Iris pigment epithelial cell (primary cell): Measurements from ENCODE around the gene SIPA1L3.

Experiments
- DNase-seq: peaks from one replicate; pipeline ENCODE4 v3.0.0-alpha.2; 2011; ENCODE audit warnings: low read depth

The SIPA1L3 gene

DNA sequence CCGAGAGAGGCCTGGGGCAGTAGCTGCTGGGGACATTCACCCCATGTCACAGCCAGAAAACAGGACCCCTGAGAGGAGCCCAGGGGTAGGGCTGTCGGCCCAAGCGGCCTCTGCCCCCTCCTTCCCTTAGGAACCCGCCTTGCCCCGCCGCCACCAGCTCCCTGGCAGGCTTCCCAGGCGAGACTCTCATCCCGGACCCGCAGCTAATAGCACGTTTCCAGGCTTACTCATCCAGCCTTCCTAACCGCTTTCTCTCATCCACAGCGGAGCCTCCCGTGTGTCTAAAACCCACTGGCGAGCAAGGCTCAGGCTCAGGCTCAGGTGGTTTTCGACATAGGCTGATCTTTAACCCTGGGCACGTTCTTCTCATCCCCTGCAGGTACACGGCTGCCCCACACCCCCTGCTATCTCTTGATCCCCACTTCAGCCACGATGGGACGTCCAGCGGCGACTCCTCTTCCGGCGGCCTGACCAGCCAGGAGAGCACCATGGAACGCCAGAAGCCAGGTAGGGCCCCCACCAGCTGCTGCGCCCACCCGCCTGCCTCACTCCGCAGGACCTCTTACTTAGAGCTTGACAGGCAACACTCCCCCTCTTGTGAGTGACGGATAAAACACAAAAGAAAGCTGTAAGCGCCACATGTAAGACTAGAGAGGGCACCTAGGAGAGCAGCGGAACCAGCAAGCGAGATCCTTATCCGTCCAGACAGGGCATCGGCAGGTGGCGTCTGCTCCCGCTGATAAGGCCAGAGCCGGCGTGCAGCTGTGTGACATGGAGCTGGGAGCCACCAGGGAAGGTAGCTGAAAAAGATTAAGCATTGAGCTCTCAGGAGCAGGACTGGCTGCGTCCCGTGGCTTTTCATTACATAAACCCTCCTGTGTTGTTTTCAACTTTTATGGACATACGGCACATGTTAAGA lies 245.7 kb downstream of the SIPA1L3 start:
- DNase-seq, result peak; percentile 48

DNA sequence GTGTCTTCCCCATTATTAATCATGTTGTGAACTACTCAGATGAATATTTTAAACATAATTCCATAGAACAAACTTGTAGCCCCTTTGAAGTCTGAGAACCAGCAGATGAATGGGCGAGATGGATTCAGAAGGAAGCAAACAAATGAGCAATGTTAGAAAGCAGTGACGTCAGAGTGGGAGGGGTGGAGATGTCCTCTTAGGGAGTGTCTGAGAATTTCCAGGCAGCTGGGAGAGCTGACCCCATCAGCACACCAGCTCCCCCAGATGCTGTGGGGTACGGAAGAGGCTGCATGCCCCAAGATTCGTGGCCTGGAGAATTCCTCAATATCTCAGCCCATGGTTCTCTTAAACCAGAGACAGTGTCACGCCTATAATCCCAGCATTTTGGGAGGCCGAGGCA lies 248.4 kb downstream of the SIPA1L3 start:
- peak; percentile 63 for DNase-seq

DNA sequence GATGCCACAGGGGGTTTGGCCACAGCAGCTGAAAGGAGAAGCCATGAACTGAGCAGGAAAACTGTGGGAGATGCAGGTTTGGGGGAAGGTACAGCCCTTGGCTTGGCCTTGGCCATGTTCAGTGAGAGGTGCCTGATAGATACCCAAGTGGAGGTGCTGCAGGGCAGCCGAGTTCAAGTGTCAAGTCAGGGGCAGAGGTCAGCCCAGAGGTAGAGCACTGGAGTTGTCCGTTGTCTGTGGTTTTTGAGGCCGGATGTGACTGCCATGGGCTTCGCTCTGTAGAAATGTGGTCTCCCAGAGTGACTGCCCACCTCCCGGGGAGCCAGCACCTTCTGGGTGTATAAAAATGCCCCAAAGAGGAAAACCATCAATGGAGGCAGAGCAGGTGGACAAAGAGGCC lies 251.7 kb downstream of the SIPA1L3 start:
- DNase-seq, result no peak

DNA sequence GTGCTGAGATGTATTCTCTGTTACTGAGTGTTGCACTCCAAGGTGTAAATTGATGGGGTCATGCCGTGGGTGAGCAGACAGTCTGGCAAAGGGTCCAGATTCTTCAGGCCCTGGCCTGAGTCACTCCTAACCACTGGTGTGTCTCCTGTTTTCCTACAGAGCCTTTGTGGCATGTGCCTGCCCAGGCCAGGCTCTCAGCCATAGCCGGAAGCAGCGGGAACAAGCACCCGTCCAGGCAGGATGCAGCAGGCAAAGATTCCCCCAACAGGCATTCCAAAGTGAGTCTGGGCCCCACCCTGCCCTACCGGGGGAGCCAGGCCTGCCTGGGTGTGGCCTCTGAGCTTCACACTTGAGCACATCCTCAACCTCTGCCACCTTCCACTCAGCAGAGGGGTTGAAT lies 255.1 kb downstream of the SIPA1L3 start:
- DNase-seq, result no peak

DNA sequence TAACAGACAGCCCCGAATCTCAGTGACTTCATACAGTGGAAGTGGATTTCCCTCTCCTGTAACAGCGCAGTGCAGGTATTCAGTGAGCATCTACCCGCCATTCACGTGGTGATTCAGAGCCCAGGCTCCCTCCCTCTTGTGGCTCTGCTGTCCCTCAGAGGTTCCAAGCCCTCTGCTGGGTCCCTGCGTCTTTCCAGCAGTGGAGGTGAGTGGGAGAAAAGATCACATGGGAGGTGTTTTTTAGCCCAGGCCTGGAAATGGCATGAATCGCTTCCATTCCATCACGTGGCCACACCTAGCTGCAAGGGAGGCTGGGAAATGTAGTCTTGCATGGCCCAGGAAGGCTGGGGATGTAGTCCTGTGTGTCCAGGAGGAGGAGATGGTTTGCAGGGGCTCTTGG lies 255.6 kb downstream of the SIPA1L3 start:
- no peak for DNase-seq

DNA sequence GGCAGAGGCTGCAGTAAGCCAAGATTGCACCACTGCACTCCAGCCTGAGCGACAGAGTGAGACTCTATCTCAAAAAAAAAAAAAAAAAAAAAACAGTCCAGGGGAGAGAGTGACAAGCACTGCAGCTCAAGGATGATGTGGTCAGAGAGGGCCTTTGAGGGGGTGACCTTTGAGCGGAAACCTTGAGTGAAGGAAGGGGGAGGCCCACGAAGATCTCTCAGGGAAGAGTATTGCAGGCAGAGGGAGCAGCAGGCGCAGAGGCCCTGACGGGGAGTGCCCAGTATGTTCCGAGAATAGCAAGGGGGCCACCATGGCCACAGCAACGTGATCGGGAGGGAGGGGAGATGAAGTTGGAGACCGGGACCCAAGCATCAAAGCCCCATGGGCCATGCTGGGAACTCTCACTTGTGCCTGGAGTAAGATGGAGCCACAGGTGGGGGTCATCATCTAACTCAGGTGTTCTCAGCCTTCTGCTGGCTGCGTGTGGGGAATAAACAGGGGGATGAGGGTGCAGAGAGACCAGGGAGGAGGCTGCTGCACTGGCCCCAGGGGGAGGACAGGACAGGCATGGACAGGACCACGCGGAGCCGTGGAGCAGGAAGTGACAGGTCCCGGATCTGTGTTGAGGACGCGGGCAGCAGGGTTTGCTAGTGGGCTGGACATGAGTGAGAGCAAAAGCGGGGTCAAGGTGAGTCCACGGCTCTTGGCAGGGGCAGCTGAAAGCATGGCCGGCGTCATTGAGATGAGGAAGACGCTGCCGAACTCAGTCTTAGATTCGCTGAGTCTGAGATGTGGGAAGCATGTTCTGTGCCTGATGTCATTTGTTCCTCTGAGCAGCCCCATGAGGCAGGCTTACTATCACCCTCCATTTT lies 256.6 kb downstream of the SIPA1L3 start:
- DNase-seq, result no peak

DNA sequence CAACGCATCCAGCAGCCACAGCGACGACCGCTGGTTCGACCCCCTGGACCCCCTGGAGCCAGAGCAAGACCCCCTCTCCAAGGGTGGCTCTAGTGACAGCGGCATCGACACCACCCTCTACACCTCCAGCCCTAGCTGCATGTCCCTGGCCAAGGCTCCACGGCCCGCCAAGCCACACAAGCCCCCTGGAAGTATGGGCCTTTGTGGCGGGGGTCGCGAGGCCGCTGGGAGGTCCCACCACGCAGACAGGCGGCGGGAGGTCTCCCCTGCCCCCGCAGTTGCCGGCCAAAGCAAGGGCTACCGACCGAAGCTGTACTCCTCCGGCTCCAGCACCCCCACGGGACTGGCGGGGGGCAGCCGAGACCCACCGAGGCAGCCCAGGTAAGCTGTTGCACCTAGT lies 257.5 kb downstream of the SIPA1L3 start:
- no peak for DNase-seq

DNA sequence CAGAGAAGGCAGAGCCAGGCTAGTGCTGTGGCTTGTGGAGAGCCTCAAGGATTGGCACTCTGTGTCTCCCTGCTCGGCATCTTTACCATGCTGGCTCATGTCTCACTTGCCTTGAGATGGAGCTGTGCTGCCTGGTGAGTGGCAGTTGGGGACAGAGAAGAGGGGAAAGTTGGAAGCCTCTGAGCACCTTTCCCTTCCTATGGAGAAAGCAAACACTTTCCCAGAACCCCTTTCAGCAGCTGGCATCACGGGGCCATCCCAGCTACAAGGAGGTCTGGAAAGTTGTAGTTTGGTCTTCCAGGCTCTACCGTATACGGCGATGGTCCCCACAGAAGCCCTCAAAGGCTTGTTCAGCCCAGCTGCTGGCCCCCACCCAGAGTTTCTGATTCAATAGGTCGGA lies 258.3 kb downstream of the SIPA1L3 start:
- no peak for DNase-seq

DNA sequence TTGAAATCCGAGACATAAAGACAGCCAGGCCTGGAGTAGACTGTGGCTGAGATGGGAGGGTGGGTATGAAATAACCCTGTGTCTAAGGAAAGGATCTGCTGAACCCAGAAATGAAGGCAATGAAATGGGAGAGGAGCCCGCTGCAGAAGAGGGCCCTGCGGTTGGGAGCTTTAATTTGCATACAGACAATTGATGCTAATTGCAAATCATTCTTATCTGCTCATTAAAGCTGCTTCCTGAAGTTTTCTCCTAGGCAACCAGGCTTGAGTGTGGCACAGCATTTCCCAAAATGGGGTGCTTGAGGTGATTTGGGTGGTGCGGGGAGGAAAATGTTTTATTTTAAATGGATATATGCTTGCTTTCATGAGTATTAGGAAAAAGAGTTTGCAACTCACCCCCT lies 261.6 kb downstream of the SIPA1L3 start:
- DNase-seq, result no peak

DNA sequence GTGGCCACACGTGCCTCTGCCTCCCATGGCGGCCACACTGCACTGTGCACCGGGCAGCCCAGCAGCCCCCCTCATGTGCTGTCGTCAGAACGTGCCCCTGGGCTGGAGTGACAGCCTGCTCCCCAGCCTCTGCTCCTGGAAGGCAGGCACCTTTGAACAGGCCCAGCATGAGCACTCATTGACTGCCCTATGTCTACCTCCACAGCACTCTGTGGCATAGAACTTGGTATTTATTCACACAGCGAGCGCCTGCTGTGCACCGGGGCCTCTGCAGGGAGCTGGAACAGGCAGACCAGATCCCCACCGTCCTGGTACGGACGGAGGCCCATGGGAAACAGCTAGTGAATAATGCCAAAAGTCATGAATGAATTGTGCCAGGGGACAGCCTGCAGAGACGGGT lies 263.3 kb downstream of the SIPA1L3 start:
- DNase-seq, result no peak

DNA sequence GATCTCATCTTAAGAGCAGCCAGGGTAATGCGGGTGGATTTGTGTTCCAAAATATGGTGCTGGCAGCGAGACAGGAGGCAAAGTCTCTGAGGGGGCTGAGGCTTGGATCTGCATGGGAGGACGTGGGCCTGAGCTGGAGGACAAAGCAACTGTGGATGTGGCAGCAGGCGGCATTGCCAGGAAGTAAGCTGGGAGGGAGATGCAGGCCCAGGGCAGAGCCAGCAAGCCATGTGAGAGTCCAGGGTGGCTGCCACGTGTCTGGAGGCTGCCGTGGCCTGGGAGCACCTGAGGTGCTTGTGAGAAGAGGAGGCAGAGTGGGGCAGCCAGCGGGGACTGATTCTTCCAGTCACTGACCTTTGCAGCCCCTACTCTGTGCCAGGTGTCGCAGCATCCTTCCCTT lies 265.0 kb downstream of the SIPA1L3 start:
- no peak for DNase-seq

DNA sequence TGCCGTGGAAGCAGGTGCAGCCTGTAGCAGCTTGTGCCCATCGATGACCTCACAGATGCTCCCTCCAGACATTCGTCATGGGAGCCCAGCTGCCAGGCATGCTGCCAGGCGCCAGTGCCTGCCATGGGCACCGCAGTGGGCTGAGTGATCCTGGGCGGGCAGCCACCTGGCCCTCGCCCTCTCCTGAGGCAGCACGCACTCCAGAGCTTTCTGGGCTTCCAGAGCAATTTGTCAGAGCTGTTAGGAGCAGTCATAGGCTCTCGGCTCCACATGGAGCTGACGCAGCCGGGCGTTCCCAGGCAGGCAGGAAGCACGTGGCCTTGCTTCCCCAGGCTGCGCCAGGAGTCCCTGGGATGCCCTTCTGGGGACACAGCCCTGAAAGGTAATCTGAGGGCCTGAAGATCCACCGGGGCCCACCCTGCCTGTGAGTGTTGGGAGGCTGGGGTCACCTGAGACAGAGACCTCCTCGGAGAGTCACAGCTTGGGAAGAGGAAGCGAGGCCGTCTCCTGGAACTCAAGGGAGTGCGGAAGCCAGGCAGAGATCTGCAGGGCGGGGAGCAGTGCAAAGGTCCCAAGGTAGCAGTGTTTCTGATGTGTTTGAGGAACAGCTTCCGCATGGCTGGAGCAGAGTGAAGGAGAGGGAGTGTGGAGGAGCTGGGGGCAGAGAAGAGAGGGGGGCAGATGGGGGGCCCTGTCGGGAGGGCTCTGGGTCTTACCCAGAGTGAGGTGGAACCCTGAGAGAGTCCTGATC lies 266.5 kb downstream of the SIPA1L3 start:
- no peak for DNase-seq

DNA sequence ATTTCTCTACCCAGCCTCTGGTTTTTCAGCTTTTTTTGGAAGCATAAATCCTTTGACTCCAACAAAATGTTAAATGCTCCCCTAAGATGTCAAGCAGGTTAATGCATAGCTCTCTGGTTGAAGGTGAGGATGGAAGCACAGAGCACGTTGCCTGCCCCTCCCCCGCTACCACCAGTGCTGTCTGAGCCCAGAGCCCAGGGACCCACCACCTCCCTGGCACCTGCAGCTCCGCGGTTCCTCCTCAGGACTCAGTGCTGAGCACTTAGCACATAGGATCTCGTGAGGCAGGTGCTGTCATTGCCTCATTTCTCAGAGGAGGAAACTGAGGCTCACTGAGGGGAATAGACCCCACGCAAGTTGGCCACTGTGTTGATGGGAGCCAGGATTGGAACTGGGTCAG lies 268.4 kb downstream of the SIPA1L3 start:
- no peak for DNase-seq

DNA sequence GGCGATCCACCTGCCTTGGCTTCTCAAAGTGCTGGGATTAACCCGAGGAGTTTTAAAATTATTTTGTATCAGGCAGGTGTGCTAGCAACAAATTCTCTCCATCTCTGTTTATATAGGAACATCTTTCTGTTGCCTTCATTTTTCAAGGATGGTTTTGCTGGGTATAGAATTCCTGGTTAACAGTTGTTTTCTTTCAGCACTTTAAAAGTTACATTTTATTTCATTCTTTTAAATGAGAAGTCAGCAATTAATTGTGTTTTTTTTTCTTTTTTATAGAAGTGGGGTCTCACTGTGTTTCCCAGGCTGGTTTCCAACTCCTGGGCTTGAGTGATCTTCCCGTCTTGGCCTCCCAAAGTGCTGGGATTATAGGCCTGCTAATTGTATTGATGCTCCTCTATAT lies 273.1 kb downstream of the SIPA1L3 start:
- DNase-seq, result no peak

DNA sequence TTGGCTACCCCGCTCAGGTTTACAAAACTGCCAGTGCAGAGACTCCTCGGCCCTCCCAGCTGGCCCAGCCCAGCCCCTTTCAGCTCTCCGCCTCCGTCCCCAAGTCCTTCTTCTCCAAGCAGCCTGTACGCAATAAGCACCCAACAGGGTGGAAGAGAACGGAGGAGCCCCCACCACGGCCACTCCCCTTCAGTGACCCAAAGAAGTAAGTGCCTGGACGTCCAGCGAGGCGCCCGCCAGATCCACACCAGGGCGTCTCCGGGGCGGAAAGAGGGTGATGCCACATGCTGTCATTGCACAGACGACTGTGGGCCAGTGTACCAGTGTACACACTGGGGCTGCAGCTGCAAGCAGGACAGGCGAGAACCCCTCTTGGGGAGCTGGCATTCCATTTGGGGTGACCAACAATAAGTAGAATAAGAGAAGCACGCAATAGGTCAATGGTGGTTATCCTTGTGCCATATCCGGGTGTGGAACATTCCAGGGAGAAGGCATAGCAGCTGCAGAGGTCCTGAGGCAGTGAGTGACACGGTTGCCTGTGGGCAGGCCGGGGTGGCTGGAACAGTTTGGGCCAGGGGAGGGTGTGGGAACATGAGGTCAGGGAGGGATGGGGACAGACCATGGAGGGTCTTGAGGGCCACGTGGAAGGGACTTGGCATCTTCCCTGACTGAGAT lies 275.7 kb downstream of the SIPA1L3 start:
- DNase-seq, result no peak

DNA sequence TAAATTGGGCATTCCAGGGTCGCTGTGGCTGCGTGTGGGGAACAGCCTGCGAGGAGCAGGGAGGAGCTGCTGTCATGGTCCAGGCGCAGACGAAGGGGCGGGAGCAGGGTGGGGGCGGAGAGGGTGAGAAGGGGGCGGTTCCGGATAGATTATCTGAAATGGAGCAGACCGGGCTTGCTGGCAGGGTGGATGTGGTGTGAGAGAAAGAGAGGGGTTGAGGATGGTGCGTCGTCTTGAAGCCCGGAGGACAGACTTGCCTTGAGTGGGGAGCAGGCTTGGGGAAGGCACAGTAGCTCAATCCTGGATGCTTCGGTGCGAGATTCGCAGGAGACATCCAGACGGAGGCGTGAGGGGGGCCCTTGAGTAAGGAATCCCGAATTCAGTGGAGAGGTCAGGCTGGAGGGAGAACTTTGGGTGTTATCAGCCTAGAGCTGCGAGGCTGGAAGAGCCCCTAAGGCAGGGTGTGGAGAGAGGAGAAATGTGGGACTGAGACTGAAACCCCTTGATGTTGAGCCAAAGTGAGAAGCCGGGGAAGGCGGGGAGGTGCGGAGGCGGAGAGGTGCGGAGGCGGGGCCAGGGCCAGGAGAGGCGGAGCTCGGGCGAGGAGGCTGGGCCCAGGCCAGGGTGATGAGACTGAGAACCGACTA lies 276.4 kb downstream of the SIPA1L3 start:
- peak; percentile 42 for DNase-seq

DNA sequence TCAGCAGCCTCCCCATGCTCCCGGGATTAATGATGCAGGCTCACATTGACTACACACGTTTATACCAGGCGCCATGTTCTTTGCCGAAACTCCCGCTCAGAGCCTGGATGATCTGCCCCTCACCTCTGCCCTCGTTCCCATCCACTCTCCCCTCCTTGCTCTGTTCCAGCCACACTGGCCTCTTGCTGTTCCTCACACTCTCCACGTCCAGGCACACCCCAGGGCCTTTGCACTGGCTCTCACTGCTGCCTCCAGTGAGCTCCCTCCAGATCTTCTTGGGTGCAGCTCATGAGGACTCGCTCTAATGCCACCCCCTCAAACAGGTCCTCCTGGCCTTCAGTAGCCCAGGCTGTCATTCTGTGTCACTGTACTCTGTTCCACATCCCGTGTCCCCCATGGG lies 277.8 kb downstream of the SIPA1L3 start:
- no peak for DNase-seq

DNA sequence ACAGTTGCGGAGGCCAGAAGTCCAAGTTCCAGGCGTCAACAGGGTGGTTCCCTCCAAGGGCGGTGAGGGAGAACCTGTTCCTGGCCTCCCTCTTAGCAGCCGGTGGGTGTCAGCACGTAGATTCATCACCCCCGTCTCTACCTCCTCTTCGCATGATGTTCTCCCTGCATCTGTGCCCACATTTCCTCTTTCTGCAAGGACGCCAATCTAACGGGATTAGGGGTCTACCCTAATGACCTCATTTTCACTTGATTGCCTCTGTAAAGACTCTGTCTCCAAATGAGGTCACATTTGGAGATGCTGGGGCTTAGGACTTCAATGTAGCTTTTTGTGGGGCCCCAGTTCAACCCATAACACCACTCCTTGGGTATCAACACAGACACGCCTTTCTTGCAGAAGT lies 278.6 kb downstream of the SIPA1L3 start:
- DNase-seq, result no peak

DNA sequence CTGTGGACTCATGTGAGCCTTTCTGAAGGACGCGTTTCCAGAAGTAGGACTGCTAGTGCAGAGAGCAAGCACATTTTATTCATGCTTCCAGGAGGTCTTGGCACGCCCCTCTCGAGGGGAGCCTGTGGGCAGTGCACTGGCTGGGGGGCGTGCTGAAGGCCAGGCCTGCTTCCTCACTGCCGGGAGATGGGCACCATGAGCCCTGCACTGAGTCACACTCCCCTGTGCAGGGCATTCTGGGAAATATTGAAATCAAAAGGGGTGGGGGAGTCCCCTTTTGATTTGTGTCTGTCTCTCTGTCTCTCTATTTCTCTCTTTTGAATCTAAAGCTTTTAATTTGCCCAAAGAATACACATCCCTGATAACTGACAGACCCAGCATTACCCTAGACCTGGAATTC lies 283.1 kb downstream of the SIPA1L3 start:
- DNase-seq, result peak; percentile 7

DNA sequence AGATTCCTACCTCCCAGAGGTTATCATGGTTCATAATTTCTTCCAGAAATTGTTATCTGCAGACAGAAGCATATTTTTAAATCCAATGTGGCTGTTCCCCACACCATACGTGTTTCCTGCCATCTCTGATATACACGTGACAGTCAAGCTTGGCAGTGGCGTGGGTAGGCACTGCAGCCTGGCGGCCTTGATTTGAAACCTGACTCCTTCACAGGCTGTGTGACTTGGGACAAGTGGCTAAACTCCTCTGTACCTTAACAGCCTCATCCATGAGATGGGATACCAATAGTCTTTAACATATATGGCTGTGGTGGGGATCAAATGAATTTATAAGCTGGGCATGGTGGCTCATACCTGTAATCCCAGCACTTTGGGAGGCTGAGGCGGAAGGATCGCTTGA lies 283.8 kb downstream of the SIPA1L3 start:
- no peak for DNase-seq

DNA sequence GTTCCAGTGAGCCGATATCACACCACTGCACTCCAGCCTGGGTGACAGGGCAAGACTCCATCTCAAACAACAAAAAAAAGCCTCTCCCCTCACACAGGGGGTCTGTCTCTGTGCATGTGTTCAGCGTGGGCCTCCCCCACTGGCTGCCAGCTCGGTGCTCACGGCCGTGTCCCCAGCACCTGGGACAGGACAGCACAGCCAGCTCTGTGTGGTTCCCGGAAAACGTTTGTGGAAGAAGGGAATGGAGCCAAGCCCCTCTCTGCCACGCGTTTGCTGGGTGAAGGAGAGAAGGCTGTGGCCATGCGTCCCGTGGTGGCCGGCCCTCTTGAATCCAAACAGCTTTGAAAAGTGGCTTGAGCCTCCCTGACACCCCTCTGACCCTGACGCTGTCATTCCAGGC lies 284.7 kb downstream of the SIPA1L3 start:
- DNase-seq, result no peak
